ENCODE data around the gene RPS27L. TPM values are rescaled to one million over a fixed set of nuclear protein-coding genes. Genes with fewer than 3 reads are reported as not detected.

The RPS27L gene
- polyA plus RNA-seq, 1 experiment, result 171 TPM

- DNase-seq (ENCODE audit: low read depth), result no peak
- Histone ChIP-seq H3K27me3 (ENCODE audit: control insufficient read depth, insufficient read depth, low read length) (no peaks in the 10 kb centered on the region), H3K4me3 (ENCODE audit: low read depth, low read length) (no peak overlapping the region), H3K36me3 (ENCODE audit: control insufficient read depth, insufficient read depth, low read length) (no peaks in the 10 kb centered on the region)
- TF ChIP-seq, protein P1, sequence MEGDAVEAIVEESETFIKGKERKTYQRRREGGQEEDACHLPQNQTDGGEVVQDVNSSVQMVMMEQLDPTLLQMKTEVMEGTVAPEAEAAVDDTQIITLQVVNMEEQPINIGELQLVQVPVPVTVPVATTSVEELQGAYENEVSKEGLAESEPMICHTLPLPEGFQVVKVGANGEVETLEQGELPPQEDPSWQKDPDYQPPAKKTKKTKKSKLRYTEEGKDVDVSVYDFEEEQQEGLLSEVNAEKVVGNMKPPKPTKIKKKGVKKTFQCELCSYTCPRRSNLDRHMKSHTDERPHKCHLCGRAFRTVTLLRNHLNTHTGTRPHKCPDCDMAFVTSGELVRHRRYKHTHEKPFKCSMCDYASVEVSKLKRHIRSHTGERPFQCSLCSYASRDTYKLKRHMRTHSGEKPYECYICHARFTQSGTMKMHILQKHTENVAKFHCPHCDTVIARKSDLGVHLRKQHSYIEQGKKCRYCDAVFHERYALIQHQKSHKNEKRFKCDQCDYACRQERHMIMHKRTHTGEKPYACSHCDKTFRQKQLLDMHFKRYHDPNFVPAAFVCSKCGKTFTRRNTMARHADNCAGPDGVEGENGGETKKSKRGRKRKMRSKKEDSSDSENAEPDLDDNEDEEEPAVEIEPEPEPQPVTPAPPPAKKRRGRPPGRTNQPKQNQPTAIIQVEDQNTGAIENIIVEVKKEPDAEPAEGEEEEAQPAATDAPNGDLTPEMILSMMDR (IDR thresholded peaks at IDR 0.05; ENCODE audit: insufficient read depth, low read depth, low read length), result no peak
- POLR2A ChIA-PET, result interaction anchor here (0.5 kb wide), 1 partner anchor 1869 kb away, joined by 3 read pairs; no protein-coding TSS in a partner anchor
- CTCF ChIA-PET, result interaction anchor here (0.6 to 1.2 kb wide), 6 partner anchors 8 to 113 kb away, joined by 3 to 4 read pairs (median 3); no protein-coding TSS in a partner anchor
Measured at GRCh38 chr15:63166219-63166618, 8.9 kb upstream of the RPS27L start.

- no peak overlapping the region for H3K4me3 ChIP-seq (ENCODE audit: low read depth, low read length)
- no peaks in the 10 kb centered on the region for H3K27me3 ChIP-seq (ENCODE audit: control insufficient read depth, insufficient read depth, low read length)
- DNase-seq (ENCODE audit: low read depth), result no peak
- H3K36me3 ChIP-seq (ENCODE audit: control insufficient read depth, insufficient read depth, low read length), result no peaks in the 10 kb centered on the region
- ChIA-PET CTCF (interaction anchor here (0.9 to 1.0 kb wide), 2 partner anchors 9 to 27 kb away, joined by 3 read pairs; no protein-coding TSS in a partner anchor), POLR2A (no interaction called here)
- TF ChIP-seq, protein P1 (IDR thresholded peaks at IDR 0.05; ENCODE audit: insufficient read depth, low read depth, low read length), result no peak
Measured at GRCh38 chr15:63165166-63165859, 8.0 kb upstream of the RPS27L start.

DNA sequence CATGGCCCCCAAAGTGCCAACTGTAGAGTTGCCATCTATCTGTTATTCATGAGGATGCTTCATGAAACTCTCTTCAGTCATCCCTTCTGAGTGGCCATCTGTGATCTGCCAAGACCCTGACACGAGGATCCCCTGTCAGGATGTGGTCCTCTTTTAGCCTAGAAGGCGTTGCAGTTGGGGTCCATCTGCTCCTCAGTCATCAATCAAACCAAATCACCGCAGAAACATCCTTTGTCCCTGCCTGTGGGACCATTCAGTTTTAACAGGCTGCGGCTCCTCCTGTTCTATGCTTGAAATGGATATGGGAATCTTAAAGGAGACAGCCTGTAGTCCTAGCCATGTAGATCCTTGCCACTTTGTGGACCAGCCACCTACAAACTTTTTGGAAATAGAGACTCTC is 5.9 kb upstream of the RPS27L start:
- DNase-seq (ENCODE audit: low read depth), result no peak
- no peaks in the 10 kb centered on the region for H3K27me3 ChIP-seq (ENCODE audit: control insufficient read depth, insufficient read depth, low read length)
- ChIA-PET CTCF (no interaction called here), POLR2A (no interaction called here)
- H3K36me3 ChIP-seq (ENCODE audit: control insufficient read depth, insufficient read depth, low read length), result no peaks in the 10 kb centered on the region
- TF ChIP-seq, protein P1 (IDR thresholded peaks at IDR 0.05; ENCODE audit: insufficient read depth, low read depth, low read length), result no peak
- H3K4me3 ChIP-seq (ENCODE audit: low read depth, low read length), result no peak overlapping the region

GRCh38 chr15:63160638-63161037 is 3.4 kb upstream of the RPS27L start:
- no peaks in the 10 kb centered on the region for H3K27me3 ChIP-seq (ENCODE audit: control insufficient read depth, insufficient read depth, low read length)
- H3K4me3 ChIP-seq (ENCODE audit: low read depth, low read length), result no peak overlapping the region
- POLR2A ChIA-PET, result no interaction called here
- TF ChIP-seq, protein P1 (IDR thresholded peaks at IDR 0.05; ENCODE audit: insufficient read depth, low read depth, low read length), result no peak
- no peak for DNase-seq (ENCODE audit: low read depth)
- CTCF ChIA-PET, result no interaction called here
- H3K36me3 ChIP-seq (ENCODE audit: control insufficient read depth, insufficient read depth, low read length), result no peaks in the 10 kb centered on the region

DNA sequence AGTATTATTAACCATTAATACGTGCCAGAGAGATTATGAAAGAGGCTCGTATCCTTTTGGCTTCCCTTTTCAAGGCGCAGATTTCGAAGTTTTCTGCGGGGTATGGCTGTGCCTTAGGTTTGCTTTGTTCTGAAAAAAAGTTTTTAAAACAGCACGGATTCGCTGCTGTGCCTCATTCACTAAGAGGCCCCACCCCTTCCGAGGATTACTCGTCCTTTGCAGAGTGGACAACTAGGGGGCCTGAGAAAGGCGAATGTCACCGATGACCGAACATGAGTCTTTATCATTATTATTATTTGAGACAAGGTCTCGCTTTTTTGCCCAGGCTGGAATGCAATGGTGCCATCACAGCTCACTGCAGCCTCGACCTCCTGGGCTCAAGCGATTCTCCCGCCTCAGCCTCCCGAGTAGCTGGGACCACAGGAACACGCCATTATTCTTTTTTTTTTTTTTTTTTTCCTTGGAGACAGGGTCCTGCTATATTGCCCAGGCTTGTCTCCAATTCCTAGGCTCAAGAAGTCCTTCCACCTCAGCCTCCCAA is 684 bp upstream of the RPS27L start:
- CTCF ChIA-PET, result interaction anchor here (1.4 to 1.6 kb wide), 2 partner anchors 17 to 63 kb away, joined by 3 to 4 read pairs; no protein-coding TSS in a partner anchor
- peak; percentile 40 for DNase-seq (ENCODE audit: low read depth)
- POLR2A ChIA-PET, result interaction anchor here (1.0 kb wide), 1 partner anchor 55 kb away, joined by 3 read pairs; no protein-coding TSS in a partner anchor
- H3K27me3 ChIP-seq (ENCODE audit: control insufficient read depth, insufficient read depth, low read length), result no peaks in the 10 kb centered on the region
- peaks cover 2% of the 10 kb centered on the region for H3K36me3 ChIP-seq (ENCODE audit: control insufficient read depth, insufficient read depth, low read length)
- TF ChIP-seq, protein P1 (IDR thresholded peaks at IDR 0.05; ENCODE audit: insufficient read depth, low read depth, low read length), result peak; percentile 42
- peak overlapping the region; percentile 66 for H3K4me3 ChIP-seq (ENCODE audit: low read depth, low read length)
